ENCODE data around the gene SLC28A2. TPM values are rescaled to one million over a fixed set of nuclear protein-coding genes. Genes with fewer than 3 reads are reported as not detected.

Gene SLC28A2
- total RNA-seq, 1 experiment from 2014 or later, result 0.20 TPM

GRCh38 chr15:45205192-45205591, 46.8 kb upstream of the SLC28A2 start:
- CTCF ChIA-PET, result interaction anchor here (0.6 to 9.5 kb wide), 34 partner anchors 9 to 381 kb away, joined by 3 to 156 read pairs (median 4); partner anchors contain the start of genes DUOX1, DUOXA1 and SHF
- no peaks in the 10 kb centered on the region for H3K4me1 Mint-ChIP-seq
- H3K36me3 Mint-ChIP-seq, result no peaks in the 10 kb centered on the region
- POLR2A ChIA-PET, result interaction anchor here (0.6 to 0.9 kb wide), 2 partner anchors 197 to 908 kb away, joined by 3 to 5 read pairs; a partner anchor contains a TSS
- H3K27ac Mint-ChIP-seq, result no peak overlapping the region
- peak; percentile 65 for TF ChIP-seq CTCF (IDR thresholded peaks at IDR 0.05)
- no peak for TF ChIP-seq TEAD1 (CRISPR knock-in tag; IDR thresholded peaks at IDR 0.05)
- 0 out of 2 replicates have a peak, but pooled peaks have one; percentile 75 for TF ChIP-seq ZNF121 (CRISPR knock-in tag; IDR thresholded peaks at IDR 0.05)
- TF ChIP-seq NR1H2 (CRISPR knock-in tag; IDR thresholded peaks at IDR 0.05), result no peak
- H3K27me3 Mint-ChIP-seq (ENCODE audit: low read depth), result peaks cover 19% of the 10 kb centered on the region
- peak; percentile 52 for ATAC-seq
- H3K4me3 Mint-ChIP-seq, result no peak overlapping the region
- peaks cover 3% of the 10 kb centered on the region; the same call in 1 of the 2 replicates for H3K9me3 Mint-ChIP-seq
- peak; percentile 77 for DNase-seq (ENCODE audit: low spot score)

GRCh38 chr15:45212493-45212892, 39.5 kb upstream of the SLC28A2 start:
- CTCF ChIA-PET, result interaction anchor here (1.3 kb wide), 1 partner anchor 25 kb away, joined by 5 read pairs; the partner anchor contains the start of gene SHF
- no peaks in the 10 kb centered on the region for H3K36me3 Mint-ChIP-seq
- no peak for TF ChIP-seq ZNF138 (CRISPR knock-in tag; conservative IDR thresholded peaks at IDR 0.05)
- TF ChIP-seq SMAD3 (CRISPR knock-in tag; IDR thresholded peaks at IDR 0.05; ENCODE audit: borderline replicate concordance), result no peak
- TF ChIP-seq ZNF512 (CRISPR knock-in tag; IDR thresholded peaks at IDR 0.05; ENCODE audit: borderline replicate concordance), result no peak
- TF ChIP-seq SOX15 (CRISPR knock-in tag; IDR thresholded peaks at IDR 0.05), result no peak
- no peak for TF ChIP-seq JAZF1 (CRISPR knock-in tag; IDR thresholded peaks at IDR 0.05)
- no peak for TF ChIP-seq ZNF396 (CRISPR knock-in tag; IDR thresholded peaks at IDR 0.05; ENCODE audit: borderline replicate concordance)
- TF ChIP-seq NR3C1 (CRISPR knock-in tag; conservative IDR thresholded peaks at IDR 0.05; ENCODE audit: low read depth), result no peak
- TF ChIP-seq HMGA2 (CRISPR knock-in tag; IDR thresholded peaks at IDR 0.05), result no peak
- POLR2A ChIA-PET, result no interaction called here
- H3K4me3 Mint-ChIP-seq, result no peak overlapping the region
- no peak for DNase-seq (ENCODE audit: low spot score)
- peaks cover 3% of the 10 kb centered on the region; the same call in 1 of the 2 replicates for H3K9me3 Mint-ChIP-seq
- H3K27me3 Mint-ChIP-seq (ENCODE audit: low read depth), result peaks cover 17% of the 10 kb centered on the region
- no peaks in the 10 kb centered on the region for H3K4me1 Mint-ChIP-seq
- no peak overlapping the region for H3K27ac Mint-ChIP-seq
- no peak for ATAC-seq

GRCh38 chr15:45221053-45221599, 30.9 kb upstream of the SLC28A2 start:
- no peaks in the 10 kb centered on the region for H3K4me1 Mint-ChIP-seq
- TF ChIP-seq ATF1 (CRISPR knock-in tag; IDR thresholded peaks at IDR 0.05), result no peak
- TF ChIP-seq USF2 (CRISPR knock-in tag; IDR thresholded peaks at IDR 0.05), result no peak
- no peak overlapping the region for H3K27ac Mint-ChIP-seq
- DNase-seq (ENCODE audit: low spot score) (no peak), ATAC-seq (no peak)
- H3K36me3 Mint-ChIP-seq, result no peaks in the 10 kb centered on the region
- no peaks in the 10 kb centered on the region for H3K9me3 Mint-ChIP-seq
- POLR2A ChIA-PET, result interaction anchor here (0.6 kb wide), 1 partner anchor 103 kb away, joined by 5 read pairs; no protein-coding TSS in a partner anchor
- no peak overlapping the region for H3K4me3 Mint-ChIP-seq
- H3K27me3 Mint-ChIP-seq (ENCODE audit: low read depth), result peaks cover 6% of the 10 kb centered on the region; the same call in 1 of the 2 replicates
- CTCF ChIA-PET, result interaction anchor here (0.7 to 1.1 kb wide), 2 partner anchors 58 to 181 kb away, joined by 3 to 4 read pairs; a partner anchor contains a TSS

- ATAC-seq (peak; percentile 52), DNase-seq (ENCODE audit: low spot score) (no peak)
- Mint-ChIP-seq H3K4me1 (no peaks in the 10 kb centered on the region), H3K27me3 (ENCODE audit: low read depth) (peaks cover 6% of the 10 kb centered on the region; the same call in 1 of the 2 replicates), H3K36me3 (no peaks in the 10 kb centered on the region), H3K4me3 (no peak overlapping the region), H3K27ac (no peak overlapping the region), H3K9me3 (peaks cover 7% of the 10 kb centered on the region)
- ChIA-PET POLR2A (interaction anchor here (0.6 kb wide), 1 partner anchor 103 kb away, joined by 5 read pairs; no protein-coding TSS in a partner anchor), CTCF (interaction anchor here (1.1 kb wide), 1 partner anchor 59 kb away, joined by 3 read pairs; no protein-coding TSS in a partner anchor)
- TF ChIP-seq JAZF1 (CRISPR knock-in tag; IDR thresholded peaks at IDR 0.05), result no peak
- no peak for TF ChIP-seq ELF4 (CRISPR knock-in tag; IDR thresholded peaks at IDR 0.05; ENCODE audit: low read depth)
- no peak for TF ChIP-seq E2F4 (CRISPR knock-in tag; IDR thresholded peaks at IDR 0.05; ENCODE audit: borderline replicate concordance, low read depth)
- TF ChIP-seq JUN (CRISPR knock-in tag; IDR thresholded peaks at IDR 0.05), result no peak
- TF ChIP-seq ZNF219 (CRISPR knock-in tag; IDR thresholded peaks at IDR 0.05; ENCODE audit: borderline replicate concordance), result no peak
- no peak for TF ChIP-seq USF1 (CRISPR knock-in tag; IDR thresholded peaks at IDR 0.05)
- TF ChIP-seq FOXP4 (CRISPR knock-in tag; IDR thresholded peaks at IDR 0.05), result no peak
- TF ChIP-seq MYBL2 (CRISPR knock-in tag; IDR thresholded peaks at IDR 0.05), result no peak
Measured at GRCh38 chr15:45221967-45222366, 30.1 kb upstream of the SLC28A2 start.
